ENCODE measurements around the gene RBP7.

Gene RBP7

DNA sequence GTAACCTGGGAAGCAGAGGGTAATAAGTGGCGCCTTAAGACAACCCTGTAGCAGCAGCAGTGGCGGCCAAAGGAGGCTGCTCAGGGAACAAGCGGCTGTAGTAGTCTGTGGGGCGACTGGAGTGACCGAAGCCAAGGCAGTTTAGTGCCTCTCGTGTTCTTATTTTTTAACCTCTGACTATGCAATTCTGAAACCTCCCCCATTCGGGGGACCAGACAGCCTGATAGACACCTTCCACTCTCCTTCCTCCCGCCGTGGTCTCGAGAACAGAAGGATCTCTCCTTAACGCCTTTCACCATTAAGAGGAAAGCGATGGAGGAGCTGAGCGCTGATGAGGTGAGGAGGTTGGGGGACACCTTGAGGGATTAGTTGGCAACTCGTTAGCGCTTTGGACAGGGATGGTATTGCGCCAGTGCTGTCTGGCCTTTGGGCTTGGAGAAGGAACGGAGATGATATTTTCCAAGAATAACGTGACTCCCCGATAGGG lies 36.4 kb downstream of the RBP7 start:
- TF ChIP-seq CTCF (IDR thresholded peaks at IDR 0.05; ENCODE audit: low read depth, low read length): no peak
- DNase-seq (ENCODE audit: extremely low read depth, low read depth): no peak

- DNase-seq (ENCODE audit: extremely low read depth, low read depth): no peak
- no peak for TF ChIP-seq CTCF (IDR thresholded peaks at IDR 0.05; ENCODE audit: low read depth, low read length)
Observed at GRCh38 chr1:10042746-10043145, 45.7 kb downstream of the RBP7 start.

GRCh38 chr1:10045480-10046355 lies 48.7 kb downstream of the RBP7 start:
- no peak for TF ChIP-seq CTCF (IDR thresholded peaks at IDR 0.05; ENCODE audit: low read depth, low read length)
- no peak for DNase-seq (ENCODE audit: extremely low read depth, low read depth)

- no peak for DNase-seq (ENCODE audit: extremely low read depth, low read depth)
- no peak for TF ChIP-seq CTCF (IDR thresholded peaks at IDR 0.05; ENCODE audit: low read depth, low read length)
Observed at GRCh38 chr1:10046356-10047085, 49.5 kb downstream of the RBP7 start.

- TF ChIP-seq CTCF (IDR thresholded peaks at IDR 0.05; ENCODE audit: low read depth, low read length): no peak
- no peak for DNase-seq (ENCODE audit: extremely low read depth, low read depth)
Observed at GRCh38 chr1:10048601-10049000, 51.6 kb downstream of the RBP7 start.

- no peak for DNase-seq (ENCODE audit: extremely low read depth, low read depth)
- no peak for TF ChIP-seq CTCF (IDR thresholded peaks at IDR 0.05; ENCODE audit: low read depth, low read length)
Observed at GRCh38 chr1:10050611-10051010, 53.6 kb downstream of the RBP7 start.

DNA sequence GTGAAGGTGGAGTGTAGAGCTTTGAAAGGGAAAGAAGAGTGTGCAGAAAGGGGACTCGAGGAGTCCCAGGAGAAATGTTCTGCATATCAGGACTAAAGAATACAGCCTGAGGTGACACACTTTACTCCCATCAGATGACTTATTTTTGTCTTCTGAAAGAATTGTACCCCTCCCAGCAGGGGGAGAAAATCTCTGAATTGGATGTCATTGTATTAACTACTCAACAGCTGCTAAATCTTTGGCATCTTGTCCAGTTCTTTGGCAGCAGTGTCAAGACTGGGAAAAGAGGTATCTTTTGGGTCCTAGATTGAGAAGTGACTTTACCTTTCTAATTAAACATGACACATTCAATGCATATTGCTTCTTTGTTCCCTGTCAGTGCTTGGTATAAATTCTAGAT lies 54.6 kb downstream of the RBP7 start:
- no peak for TF ChIP-seq CTCF (IDR thresholded peaks at IDR 0.05; ENCODE audit: low read depth, low read length)
- DNase-seq (ENCODE audit: extremely low read depth, low read depth): no peak
